ENCODE measurements around the gene ADCY10.

DNA sequence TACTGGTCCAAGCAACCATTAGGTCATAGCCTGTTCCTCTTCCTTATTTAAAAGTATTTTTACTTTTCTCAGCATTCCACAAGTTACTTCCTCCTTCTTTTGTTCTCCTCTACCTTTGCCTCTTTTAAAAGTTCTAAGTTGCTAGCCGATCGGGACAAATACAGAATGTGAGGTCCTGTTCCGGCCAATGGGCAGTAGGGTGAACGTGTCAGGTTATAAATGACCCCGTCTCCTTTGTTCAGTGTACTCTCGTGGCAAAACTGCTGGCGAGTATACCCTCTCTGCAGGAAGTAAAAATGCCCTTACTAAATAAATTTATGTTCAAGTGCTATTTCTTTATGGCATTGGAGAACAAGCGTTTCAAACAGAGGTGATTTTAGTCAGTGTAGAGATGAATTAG, 2.5 kb downstream of the ADCY10 start:
- TF ChIP-seq, protein P1, sequence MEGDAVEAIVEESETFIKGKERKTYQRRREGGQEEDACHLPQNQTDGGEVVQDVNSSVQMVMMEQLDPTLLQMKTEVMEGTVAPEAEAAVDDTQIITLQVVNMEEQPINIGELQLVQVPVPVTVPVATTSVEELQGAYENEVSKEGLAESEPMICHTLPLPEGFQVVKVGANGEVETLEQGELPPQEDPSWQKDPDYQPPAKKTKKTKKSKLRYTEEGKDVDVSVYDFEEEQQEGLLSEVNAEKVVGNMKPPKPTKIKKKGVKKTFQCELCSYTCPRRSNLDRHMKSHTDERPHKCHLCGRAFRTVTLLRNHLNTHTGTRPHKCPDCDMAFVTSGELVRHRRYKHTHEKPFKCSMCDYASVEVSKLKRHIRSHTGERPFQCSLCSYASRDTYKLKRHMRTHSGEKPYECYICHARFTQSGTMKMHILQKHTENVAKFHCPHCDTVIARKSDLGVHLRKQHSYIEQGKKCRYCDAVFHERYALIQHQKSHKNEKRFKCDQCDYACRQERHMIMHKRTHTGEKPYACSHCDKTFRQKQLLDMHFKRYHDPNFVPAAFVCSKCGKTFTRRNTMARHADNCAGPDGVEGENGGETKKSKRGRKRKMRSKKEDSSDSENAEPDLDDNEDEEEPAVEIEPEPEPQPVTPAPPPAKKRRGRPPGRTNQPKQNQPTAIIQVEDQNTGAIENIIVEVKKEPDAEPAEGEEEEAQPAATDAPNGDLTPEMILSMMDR (IDR thresholded peaks at IDR 0.05), result no peak
- no peak for TF ChIP-seq POLR2A (IDR thresholded peaks at IDR 0.05)

All from Peyer's patch (tissue), 4 donors.